Loucy (cell line): Measurements from ENCODE around the gene PNMT.

Experiments used
- CTCF ChIP-seq: fragments of 200-600 bp; sonication (generic); conservative IDR thresholded peaks from 2 replicates; pipeline ENCODE4 v1.5.1; 2014; ENCODE audit warnings: mild to moderate bottlenecking, antibody characterized with exemption, low read length
- EZH2phosphoT487 ChIP-seq: fragments of 200-600 bp; IDR thresholded peaks from 2 replicates; pipeline ENCODE4 v1.6.1; 2018; ENCODE audit warnings: antibody characterized with exemption, mild to moderate bottlenecking, moderate library complexity, borderline replicate concordance

GRCh38 chr17:39697961-39698360 lies 29.7 kb downstream of the PNMT start:
- TF ChIP-seq CTCF (no peak), EZH2phosphoT487 (no peak)
